Measurements from ENCODE around the gene C11orf21.

The C11orf21 gene

DNA sequence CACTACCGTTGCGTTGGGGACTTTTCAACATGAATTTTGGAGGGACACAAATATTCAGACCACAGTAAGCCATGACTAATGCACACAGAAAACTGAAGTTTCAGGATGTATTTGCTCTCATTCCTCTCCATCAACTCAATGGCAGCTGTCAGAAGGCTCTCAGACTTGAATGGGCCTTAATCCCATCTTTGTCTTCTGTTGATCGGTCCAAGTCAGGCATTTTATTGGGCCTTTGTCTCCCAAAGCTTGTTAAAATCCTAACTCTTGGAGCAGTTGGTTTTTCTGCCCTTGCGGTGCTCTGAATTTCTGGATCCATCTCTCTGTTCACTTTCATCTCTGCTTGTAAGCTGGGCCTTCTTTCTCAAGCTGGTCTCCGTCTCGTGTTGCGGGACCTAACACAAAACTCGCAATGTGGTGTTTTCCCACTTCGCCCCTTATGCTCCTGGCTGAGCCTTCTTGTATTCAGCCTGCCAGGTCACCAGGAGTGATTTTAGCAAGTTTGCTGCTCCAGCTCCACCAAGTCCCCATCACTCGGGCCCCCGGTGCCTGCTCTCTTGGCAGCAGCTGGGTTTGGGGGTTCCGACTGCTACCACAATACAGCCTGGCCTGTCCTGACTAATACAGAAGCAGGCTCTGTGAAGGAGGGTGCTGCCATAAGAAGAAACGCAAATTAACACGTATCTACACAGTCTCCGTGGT, 27.1 kb upstream of the C11orf21 start:
- no peak overlapping the region for H3K4me3 ChIP-seq (ENCODE audit: low read depth, low read length)
- TF ChIP-seq, protein P1, sequence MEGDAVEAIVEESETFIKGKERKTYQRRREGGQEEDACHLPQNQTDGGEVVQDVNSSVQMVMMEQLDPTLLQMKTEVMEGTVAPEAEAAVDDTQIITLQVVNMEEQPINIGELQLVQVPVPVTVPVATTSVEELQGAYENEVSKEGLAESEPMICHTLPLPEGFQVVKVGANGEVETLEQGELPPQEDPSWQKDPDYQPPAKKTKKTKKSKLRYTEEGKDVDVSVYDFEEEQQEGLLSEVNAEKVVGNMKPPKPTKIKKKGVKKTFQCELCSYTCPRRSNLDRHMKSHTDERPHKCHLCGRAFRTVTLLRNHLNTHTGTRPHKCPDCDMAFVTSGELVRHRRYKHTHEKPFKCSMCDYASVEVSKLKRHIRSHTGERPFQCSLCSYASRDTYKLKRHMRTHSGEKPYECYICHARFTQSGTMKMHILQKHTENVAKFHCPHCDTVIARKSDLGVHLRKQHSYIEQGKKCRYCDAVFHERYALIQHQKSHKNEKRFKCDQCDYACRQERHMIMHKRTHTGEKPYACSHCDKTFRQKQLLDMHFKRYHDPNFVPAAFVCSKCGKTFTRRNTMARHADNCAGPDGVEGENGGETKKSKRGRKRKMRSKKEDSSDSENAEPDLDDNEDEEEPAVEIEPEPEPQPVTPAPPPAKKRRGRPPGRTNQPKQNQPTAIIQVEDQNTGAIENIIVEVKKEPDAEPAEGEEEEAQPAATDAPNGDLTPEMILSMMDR (IDR thresholded peaks at IDR 0.05; ENCODE audit: low read depth, low read length): no peak

DNA sequence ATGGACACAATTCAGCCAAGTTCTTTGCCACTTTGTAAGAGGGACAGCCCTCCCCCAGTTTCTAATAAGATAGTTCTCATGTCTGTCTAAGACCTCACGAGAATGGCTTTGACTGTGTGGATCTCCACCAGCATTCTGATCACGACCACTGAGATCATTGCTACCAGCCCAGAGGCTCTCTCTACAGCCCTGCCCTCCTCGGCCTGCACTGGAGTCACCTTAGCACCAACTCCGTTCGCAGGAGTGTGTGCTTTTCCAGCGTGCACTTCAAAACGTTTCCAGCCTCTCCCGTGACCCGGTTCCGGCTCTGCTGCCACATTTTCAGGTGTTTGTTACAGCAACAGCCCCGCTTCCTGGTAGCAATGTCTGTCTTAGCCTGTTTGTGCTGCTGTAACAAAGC, 26.3 kb upstream of the C11orf21 start:
- TF ChIP-seq, protein P1 (IDR thresholded peaks at IDR 0.05; ENCODE audit: low read depth, low read length): no peak
- no peak overlapping the region for H3K4me3 ChIP-seq (ENCODE audit: low read depth, low read length)

DNA sequence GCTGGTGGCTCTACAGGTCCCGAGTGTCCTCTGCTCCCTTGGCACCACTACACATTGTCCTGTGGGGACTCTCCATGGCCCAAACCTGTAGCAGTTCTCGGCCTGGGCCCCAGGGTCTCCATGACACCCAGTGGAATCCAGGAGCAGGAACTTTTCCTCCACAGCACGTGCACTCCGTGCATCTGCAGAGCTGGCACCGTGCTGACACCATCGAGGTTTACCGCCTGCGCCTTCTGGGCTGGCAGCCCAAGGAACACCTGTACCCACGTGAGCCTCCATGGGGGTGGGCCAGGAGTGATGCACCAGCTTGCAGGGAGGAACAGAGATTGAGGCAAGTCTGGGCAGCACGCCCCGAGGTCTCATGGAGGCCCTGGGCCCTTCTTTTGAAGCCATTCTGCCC, 25.3 kb upstream of the C11orf21 start:
- H3K4me3 ChIP-seq (ENCODE audit: low read depth, low read length): no peak overlapping the region
- TF ChIP-seq, protein P1 (IDR thresholded peaks at IDR 0.05; ENCODE audit: low read depth, low read length): no peak

DNA sequence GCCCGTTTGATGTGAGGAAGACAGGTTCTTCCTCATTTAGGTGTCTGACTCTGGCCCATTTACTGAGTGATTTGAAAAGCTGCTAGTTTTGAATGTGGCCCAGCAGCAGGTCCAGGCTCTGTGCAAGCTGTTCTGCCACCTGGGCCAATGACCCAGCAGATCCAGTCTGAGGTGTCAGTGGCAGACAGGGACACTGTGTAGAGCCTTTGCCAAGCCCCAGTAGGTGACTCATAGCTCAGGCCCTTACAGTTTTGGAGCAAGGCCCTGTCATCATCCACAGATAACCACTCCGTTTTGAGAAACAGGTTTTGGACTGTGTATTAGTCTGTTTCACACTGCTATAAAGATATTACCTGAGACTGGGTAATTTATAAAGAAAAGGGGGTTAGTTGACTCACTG, 24.0 kb upstream of the C11orf21 start:
- TF ChIP-seq, protein P1 (IDR thresholded peaks at IDR 0.05; ENCODE audit: low read depth, low read length): no peak
- H3K4me3 ChIP-seq (ENCODE audit: low read depth, low read length): no peak overlapping the region

DNA sequence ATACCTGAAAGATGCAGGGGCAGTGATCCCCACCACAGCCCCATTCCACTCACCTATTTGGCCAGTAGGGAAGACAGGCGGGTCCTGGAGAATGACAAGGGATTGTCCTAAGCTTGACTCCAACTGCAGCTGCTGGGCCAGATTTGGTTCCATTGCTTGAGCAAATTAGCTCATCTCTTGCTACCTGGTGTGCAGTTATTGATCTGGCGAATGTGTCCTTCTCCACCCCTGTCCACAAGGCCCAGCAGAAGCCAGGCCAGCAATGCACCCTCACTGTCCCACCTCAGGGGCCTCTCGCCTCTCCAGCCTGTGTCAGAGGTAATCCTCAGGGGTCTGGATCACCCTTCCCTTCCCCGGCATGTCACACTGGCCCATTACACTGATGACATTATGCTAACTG, 23.4 kb upstream of the C11orf21 start:
- TF ChIP-seq, protein P1 (IDR thresholded peaks at IDR 0.05; ENCODE audit: low read depth, low read length): no peak
- no peak overlapping the region for H3K4me3 ChIP-seq (ENCODE audit: low read depth, low read length)

DNA sequence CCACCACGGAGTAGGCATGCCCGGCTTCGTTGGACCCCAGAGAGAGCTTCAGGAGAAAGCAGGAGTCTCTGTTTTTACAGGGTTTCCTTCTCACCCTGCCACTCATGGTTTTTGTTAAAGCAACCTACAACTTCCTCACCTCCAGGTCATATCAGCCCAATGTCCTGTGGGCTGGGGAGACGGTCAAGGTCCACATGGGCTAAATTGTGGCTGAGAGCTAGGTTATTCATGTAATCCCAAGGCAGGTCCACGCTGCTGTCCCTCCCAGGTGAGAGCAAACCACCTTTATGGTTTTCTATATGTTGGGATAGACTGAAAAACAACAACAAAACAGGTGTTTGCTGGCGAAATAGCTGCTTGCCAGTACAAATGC, 19.6 kb upstream of the C11orf21 start:
- TF ChIP-seq, protein P1 (IDR thresholded peaks at IDR 0.05; ENCODE audit: low read depth, low read length): no peak
- H3K4me3 ChIP-seq (ENCODE audit: low read depth, low read length): no peak overlapping the region

DNA sequence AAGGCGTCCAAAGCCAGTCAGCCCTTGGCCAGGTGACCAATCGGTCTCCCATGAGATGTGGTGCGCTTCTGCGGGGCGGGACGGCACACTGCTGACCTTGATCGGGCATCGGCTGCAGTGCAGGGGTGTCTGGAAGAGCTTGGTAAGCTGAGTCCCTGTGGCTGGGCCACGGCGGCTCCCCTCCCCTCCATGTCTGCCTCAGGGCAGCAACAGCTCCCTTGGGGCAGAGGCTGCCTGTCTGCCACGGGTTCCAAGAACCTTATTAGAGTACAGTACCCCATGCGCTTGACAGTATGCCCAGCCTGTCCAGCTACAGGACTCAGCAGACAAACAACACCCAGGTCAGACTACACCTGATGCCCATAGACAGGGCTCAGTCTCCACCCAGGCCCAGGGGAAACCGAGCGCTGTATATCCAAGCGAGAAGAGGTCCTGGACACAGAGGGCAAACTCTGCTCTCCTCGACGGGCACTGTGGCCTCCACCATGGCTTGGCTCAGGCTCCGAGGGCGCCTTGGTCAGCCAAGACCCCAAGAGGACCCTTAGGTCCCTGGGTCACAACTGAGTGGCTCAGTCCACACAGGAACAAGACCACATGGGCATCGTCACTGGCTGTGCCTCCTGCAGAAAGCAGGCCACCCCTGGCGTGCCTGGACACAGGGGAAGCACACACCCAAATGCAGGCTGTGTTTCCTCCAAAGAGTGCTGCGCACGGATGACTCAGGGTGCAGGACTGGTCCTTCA, 19.0 kb upstream of the C11orf21 start:
- no peak overlapping the region for H3K4me3 ChIP-seq (ENCODE audit: low read depth, low read length)
- TF ChIP-seq, protein P1 (IDR thresholded peaks at IDR 0.05; ENCODE audit: low read depth, low read length): no peak
